ENCODE data around the gene MAST1. TPM values are rescaled to one million over a fixed set of nuclear protein-coding genes. Genes with fewer than 3 reads are reported as not detected.
"Not testable (repeated sequence)": the region's sequence is repeated elsewhere in the genome, so short reads cannot be mapped to it uniquely, and the experiment has no call there.

Gene MAST1
- total RNA-seq, 1 donor from 2014 or later: not detected

DNA sequence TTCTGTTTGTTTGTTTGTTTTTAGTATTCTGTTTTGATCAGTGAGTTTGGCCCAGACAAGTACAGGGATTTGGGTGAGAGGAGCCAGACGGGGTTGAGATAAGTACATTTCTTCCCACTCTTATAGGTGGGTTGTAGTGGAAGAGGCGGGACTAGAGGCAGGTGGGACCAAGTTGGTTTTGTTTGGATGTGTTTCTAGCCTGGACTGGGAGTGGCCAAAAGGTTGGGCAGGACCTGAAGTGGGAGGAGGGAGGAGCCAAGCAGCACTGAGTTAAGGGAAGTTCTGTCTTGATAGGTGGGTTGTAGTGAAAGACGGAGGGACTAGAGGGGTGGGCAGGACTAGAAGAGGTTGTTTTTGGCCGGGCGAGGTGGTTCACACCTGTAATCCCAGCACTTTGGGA is 33.9 kb downstream of the MAST1 start:
- ATAC-seq: no peak

DNA sequence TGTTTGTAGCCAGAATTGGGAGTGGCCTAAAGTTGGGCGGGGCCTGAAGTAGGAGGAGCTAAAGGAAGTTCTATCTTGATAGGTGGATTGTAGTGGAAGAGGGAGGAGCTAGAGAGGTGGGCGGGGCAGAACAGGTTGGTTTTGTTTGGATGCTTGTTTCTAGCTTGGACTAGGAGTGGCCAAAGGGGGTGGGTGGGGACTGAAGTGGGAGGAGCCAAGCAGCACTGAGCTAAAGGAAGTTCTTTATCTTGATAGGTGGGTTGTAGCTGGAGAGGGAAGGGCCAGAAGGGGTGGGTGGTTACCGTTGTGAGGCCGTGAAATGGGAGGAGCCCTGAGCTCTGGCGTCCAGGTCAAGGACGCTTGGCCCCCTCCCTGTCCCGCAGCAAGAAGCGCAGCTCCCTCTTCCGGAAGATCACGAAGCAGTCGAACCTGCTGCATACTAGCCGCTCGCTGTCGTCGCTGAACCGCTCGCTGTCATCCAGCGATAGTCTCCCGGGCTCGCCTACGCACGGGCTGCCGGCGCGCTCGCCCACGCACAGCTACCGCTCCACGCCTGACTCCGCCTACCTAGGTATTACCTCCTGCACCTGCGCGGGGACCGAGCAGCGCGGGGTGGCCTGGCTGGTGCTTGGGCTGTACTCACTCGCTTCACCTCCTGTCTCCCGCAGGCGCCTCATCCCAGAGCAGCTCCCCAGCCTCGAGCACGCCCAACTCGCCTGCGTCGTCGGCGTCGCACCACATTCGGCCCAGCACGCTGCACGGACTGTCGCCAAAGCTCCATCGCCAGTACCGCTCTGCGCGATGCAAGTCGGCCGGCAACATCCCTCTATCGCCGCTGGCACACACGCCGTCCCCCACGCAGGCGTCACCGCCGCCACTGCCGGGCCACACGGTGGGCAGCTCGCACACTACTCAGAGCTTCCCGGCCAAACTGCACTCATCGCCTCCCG is 34.9 kb downstream of the MAST1 start:
- peak; percentile 80 for ATAC-seq

DNA sequence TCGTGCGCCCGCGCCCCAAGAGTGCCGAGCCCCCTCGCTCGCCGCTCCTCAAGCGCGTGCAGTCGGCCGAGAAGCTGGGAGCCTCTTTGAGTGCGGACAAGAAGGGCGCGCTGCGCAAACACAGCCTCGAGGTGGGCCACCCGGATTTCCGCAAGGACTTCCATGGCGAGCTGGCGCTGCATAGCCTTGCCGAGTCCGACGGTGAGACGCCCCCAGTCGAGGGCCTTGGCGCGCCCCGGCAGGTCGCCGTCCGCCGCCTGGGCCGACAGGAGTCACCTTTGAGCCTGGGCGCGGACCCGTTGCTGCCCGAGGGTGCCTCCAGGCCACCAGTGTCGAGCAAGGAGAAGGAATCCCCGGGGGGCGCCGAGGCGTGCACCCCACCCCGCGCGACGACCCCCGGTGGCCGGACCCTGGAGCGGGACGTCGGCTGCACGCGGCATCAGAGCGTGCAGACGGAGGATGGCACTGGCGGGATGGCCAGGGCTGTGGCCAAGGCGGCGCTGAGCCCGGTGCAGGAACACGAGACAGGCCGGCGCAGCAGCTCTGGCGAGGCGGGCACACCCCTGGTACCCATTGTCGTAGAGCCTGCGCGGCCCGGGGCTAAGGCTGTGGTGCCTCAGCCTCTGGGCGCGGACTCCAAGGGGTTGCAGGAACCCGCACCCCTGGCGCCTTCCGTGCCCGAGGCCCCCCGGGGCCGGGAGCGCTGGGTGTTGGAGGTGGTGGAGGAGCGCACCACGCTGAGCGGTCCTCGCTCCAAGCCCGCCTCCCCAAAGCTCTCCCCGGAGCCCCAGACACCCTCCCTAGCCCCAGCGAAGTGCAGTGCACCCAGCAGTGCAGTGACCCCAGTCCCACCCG is 35.8 kb downstream of the MAST1 start:
- ATAC-seq: peak; percentile 3

DNA sequence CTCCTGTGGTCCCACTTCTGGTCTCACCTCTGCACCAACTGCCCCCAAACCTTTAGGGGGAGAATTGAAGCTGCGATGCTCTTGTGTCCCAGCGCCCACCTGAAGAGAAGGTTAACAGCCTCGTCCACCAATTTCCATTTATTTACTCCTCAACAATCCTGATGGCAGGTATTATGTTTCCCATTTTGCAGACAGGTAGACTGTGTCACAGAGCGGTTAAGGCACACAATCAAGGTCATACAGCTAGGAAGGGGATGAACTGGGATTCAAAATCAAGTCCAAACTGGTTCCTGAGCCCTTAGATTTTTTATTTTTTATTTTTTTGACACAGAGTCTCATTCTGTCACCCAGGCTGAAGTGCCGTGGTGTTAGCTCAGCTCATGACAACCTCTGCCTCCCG is 36.8 kb downstream of the MAST1 start:
- no peak for ATAC-seq

DNA sequence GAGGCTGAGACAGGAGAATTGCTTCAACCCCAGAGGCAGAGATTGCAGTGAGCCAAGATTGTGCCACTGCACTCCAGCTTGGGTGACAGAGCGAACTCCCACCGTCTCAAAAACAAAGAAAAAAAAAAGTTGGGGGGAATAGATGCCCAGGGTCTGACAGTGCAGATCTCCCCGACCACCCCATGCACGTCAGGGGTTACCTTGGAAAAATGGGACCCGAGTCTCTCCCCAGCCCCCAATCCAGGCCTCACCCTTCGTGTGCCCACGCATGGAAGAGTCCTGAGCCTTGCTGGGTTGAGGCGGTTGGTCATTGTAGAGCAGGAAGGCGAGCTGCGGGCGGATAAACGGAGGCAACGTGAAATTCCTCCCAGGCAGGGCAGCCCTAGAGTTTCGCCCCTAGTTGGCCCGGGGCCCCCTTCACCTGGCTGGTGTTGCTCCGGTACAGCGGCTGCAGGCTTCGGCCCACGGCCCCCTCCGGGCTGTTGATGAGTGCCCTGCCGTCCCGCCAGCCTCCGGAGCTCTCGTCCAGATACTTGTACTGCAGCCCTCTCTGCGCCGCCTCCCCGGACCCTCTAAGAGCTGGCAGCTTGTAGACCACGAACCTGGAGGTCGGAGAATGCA is 42.3 kb downstream of the MAST1 start:
- ATAC-seq: peak; percentile 21

DNA sequence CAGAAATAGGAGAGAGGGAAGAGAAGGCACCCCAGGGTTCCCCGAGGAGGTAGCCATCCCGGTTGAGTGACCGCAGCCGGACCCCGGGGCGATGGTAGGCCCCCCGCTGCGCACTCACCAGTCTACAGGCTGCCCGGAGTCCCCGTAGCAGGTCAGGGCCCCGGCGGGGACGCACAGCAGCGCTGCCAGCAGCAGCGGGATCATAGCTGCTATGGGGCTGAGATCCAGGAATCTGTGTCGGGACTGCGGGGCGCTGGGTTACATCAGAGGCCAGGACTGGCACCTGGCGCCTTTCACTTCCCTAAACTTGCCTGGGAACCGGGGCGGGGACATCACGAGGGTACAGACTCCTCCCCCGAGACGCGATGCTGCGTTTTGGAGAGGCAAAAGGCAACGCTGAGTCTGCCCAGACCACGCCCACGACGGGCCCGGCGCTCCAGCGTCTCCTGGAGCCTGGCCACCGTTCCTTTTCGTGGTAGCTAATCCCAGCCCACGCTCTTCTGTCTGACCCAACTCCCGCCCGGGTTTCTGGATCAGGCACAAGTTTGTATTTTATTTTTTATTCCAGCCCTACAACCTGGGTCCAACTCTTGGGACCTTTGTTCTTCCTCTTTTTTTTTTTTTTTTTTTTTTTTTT is 43.0 kb downstream of the MAST1 start, which contains the start of gene DNASE2:
Gene DNASE2 (minus strand): TSS at position 278 of the 637 bp plus-strand sequence. CDS start 74 bp downstream, at position 204.
- peak; percentile 87 for ATAC-seq

DNA sequence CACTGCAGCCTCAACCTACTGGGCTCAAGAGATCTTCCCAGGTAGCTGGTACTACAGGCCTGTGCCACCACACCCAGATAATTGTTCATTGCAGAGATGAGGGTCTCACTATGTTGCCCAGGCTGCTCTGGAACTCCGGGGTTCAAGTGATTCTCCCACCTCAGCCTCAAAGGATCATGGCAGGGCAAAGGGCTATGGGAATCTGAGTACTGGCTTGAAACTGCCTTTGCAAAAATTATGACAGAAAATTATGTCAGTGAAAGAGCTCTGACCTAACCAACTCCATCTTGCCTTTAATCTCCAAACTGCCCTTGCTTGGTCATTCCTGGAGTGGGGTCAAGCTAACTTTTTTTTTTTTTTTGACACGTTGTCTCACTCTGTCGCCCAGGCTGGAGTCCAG is 44.3 kb downstream of the MAST1 start:
- ATAC-seq: no peak

DNA sequence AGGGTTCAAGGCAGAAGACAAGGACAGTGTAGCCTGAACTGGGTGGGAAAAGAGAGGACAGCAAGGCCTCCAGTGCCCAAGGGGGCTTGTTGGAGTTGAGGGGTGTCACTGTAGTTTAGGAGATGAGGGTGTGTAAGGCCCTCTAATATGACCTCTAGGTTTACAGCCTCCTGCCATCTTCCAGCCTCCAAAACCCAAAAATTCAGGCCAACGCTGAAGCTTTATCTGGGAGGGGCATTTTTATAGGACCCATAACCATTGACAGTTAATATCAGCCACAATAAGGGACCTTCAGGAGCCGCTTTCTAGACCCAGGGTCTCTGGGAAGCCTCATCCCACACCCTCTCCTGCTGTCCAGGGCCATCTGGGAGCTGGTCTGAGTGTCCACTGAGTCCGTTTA is 45.9 kb downstream of the MAST1 start:
- ATAC-seq: no peak

DNA sequence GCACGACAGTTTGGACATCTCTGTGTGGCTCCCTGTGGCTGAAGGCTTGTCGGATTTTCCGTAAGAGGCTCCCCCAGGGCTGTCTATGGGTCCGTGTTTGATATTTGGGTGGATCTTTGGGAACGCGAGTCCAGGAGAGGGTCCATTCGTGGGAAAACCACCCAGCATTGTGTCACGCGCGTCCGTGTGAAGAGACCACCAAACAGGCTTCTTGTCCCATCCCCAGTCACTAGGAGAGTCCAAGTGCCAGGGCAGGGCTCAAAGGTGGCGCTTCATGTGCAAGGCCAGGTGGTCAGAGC is 46.3 kb downstream of the MAST1 start:
- no peak for ATAC-seq

DNA sequence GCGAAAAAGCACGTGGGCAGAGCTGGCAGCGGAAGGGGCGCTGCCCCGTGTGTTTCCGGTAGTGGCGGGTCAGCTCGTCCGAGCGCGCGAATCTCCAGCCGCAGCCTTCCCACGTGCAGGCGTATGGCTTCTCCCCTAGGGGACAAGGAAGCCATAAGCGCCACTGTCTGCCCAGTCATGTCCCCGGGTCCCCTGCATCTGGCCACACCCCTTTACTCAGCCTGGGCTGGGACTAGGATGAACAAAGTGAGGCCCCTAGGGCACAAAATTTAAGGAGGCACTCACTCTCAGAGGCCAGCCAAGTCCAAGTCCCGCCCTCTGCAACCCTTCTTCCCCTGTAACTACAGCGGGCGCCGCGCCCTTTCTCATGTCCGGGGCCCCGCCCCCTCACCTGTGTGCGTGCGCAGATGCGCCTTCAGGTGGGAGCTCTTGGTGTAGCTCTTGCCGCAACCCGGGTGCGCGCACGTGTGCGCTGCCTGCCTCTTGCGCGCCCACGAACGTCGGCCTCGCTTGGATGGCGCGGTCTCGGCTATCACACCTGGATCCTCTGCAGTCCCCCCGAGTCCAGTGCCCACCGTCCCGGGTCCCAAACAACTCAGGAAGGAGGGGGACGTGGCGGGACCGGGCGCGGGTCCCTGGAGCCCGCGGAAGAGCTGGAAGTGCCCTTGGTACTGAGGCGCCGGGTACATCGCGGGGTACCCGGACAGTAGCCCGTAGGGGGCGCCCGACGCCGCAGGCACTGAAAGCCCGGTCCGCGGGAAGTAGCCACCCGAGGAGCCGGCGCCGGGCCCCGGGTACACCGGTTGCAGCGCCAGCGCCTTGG is 46.8 kb downstream of the MAST1 start:
- peak; percentile 82 for ATAC-seq

DNA sequence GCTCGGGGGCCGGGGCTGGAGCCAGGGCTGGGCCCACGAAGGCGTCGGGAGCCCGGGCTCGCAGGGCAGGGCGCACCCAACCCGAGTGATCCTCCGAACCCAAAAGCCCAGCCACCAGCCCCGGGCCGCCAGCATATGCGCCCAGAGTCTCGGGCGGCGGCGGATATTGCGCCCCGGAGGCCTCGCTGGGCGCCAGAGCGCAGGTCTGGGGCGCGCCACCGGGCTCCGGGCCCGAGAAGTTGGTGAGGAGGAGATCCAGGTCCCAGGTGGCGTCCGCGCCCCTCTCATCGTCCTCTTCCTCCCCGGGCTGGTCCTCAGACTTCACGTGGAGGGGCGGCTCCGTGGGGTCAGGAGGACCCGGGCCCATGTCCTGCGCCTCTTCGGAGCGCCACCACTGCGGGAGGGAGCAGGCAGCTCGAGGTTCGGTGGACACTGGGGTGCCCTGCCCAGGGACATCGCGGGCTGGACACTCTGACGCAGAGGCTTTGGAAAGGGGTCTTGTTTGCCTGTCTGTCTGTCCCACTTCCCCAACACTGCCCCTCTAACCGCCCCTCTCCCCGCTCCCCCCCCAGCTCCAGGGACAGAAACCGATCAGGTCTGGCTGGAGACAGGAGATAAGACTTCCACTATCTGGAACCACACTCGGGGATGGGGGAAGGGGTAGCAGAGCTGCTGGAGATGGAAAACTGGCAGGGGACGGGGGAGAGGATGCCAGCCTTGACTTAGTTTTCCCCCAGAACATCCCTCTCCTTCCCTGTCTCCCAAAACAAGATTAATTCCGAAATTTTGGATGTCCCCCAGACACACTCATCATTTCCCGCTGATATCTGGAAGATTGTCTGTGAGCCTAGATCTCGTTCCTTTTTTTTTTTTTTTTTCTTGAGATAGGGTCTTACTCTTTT is 47.7 kb downstream of the MAST1 start:
- ATAC-seq: no peak

DNA sequence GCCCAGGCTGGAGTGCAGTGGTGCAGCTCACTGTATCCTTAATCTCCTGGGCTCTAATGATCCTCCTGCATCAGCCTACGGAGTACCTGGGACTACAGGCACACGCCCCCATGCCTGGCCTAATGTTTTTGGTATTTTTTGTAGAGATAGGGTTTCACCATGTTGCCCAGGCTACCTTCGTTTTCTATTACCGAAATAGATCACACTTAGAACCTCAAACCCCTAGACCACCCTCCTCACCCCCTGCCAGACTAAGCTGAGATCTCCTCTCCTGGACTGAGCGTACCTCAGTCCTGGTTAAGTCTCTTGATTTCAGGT is 48.3 kb downstream of the MAST1 start:
- ATAC-seq: no peak

DNA sequence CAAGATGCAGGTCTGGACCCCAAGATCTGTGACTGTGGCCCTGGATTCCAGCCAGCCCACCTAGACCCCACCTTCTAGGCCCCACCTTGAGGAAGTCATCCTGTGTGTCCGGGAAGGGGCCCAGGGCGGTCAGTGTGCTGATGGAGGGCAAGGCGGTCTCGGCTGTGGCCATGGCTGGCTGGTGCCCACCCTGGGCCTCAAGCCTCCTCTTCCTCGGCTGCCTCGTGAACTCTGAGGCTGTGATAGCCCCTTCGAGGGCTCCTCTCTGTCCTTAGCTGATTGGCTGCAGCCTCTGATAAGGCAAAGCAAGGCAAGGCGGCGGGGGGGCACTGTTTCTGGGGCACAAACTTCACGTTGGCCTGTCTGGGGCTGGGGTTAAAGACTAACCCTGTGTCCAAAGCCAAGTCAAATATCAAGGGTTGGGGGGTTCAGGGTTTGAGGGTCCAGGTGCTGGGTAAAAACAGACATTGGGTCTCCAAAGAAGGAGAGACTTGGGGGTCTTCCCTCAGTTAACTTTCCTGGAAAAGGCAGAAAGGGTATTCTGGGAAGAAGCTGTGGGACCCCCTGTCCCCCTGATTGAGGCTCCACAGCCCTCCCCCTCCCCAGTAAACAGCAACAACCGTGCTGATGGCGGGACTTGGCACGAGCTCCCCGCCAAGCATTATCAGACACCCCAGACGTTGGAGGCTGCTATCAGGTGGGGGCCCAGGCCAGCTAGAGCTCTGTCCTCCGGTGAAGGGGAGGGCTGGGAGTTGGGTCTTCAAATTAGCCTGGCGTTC is 48.8 kb downstream of the MAST1 start, which contains the start of gene KLF1:
Gene KLF1 (minus strand): TSS at position 233 of the 779 bp plus-strand sequence. CDS start 61 bp downstream, at position 172.
- ATAC-seq: no peak

DNA sequence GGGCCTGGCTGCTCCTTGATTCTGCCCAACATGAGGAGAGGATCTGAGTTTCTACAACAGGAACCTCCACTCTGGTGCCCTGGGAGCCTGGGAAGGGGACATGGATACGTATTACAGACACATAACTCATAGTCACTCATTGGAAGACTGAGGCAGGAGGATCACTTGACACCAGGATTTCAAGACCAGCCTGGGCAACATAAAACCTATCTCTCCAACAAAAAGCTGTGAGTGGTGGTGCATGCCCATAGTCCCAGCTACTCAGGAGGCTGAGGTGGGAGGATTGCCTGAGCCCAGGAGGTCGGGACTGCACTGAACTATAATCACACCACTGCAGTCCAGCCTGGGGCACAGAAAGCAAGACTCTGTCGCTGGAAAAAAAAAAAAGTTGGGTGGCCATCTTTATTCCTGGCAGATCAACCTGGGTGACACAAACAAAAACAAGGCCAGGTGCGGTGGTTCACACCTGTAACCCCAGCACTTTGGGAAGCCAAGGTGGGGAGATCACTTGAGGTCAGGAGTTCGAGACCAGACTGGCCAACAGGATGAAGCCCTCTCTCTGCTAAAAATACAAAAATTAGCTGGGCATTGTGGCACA is 49.8 kb downstream of the MAST1 start:
- ATAC-seq: no peak

DNA sequence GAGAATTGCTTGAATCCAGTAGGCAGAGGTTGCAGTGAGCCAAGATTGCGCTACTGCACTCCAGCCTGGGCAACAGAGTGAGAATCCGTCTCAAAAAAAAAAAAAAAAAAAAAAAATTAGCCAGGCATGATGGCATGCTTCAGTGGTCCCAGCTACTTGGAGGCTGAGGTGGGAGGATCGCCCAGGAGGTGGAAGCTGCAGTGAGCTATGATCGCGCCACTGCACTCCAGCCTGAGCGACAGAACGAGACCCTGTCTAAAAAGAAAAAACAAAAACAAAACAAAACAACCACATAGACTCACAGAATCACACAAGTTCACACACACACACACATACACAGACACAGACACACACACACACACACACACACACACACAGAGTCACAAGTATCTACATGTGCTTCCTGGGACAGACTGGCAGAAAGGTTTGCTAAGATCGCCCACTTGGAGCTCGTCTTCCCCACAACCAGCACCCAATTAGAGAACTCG is 52.0 kb downstream of the MAST1 start:
- not testable (repeated sequence) for ATAC-seq

DNA sequence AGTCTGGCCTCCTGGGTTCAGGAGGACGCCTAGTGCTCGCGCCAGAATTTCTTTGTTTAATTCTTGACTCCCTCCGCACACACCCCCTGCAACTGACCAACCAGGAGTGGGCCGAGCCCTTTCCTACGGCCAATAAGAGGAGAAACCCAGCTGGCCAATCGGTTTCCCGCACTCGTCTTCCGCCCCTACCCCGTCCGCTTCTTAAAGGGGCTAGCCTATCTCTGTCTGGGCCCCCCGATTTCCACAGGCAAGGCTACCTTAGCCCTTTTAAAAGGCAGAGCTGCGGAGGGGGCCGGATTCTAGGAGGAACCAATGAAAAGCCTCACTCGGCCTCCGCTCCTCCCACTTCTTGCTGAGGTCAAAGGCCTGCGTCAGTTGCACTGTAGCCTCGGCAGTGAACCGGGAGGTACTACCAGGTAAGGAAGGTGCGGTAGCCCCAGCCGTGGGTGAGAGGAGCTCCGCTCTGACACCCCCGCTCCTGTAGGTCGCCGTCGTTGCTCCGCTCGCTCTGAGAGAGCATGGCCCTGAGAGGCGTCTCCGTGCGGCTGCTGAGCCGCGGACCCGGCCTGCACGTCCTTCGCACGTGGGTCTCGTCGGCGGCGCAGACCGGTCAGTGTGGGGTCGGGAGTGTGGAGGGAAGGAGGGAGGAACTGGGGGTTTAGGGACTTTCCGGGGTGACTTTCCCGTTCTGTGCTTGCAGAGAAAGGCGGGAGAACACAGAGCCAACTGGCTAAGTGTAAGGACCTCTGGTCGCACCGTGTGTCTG is 52.7 kb downstream of the MAST1 start, which contains the start of gene GCDH:
Gene GCDH (plus strand): TSS at position 374 of the 766 bp plus-strand sequence. CDS start 145 bp downstream, at position 519.
- ATAC-seq: peak; percentile 96

DNA sequence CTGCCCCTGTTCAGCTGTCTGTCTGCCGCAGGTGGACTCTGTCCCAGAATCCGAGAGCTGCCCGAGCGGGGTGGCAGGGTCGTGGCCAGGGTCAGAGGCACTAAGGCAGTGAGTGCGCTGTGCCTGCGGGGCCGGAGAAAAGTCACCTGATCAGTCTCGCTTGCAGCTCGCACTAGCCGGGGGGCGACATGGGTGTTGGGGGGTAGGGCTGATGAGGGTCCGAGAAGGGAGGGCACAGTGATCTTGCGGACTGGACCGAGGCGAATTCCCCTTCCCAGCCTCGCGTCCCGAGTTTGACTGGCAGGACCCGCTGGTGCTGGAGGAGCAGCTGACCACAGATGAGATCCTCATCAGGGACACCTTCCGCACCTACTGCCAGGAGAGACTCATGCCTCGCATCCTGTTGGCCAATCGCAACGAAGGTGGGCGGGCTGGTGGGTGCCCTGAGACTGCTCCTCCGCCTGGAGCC is 53.3 kb downstream of the MAST1 start:
- ATAC-seq: peak; percentile 5

DNA sequence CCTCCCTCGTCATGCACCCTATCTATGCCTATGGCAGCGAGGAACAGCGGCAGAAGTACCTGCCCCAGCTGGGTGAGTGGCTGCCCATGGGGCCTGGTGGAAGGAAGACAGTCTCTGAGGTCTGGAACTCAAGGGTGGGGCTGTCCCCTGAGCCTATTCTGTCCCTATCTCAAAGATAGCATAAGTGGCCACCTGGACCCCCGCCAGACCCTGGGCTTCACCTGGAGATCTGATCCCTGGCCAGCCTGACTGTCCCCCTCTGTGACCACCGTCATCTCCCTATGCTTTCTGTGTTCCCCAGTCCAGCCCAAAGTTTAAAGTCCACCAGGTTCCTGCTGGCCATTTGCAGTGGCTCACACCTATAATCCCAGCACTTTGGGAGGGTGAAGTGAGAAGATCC is 55.3 kb downstream of the MAST1 start:
- ATAC-seq: no peak
